Measurements from ENCODE around the gene STAMBPL1.
A peak's percentile ranks its signal among the peaks of the same experiment; 100 is the strongest.

STAMBPL1 gene

GRCh38 chr10:88899886-88900285 lies 19.8 kb downstream of the STAMBPL1 start:
- TF ChIP-seq POLR2AphosphoS5 (IDR thresholded peaks at IDR 0.05; ENCODE audit: low read depth, low read length): no peak
- no peak for TF ChIP-seq POLR2A (IDR thresholded peaks at IDR 0.05; ENCODE audit: low read depth, low read length)
- no peak for TF ChIP-seq SPI1 (IDR thresholded peaks at IDR 0.05; ENCODE audit: low read depth, low read length)
- no peak for DNase-seq (ENCODE audit: insufficient read length, low spot score)
- peak; percentile 51 for FAIRE-seq

- DNase-seq (ENCODE audit: insufficient read length, low spot score) (no peak), FAIRE-seq (no peak)
- no peak for TF ChIP-seq TAF1 (IDR thresholded peaks at IDR 0.05; ENCODE audit: low read depth, low read length)
- TF ChIP-seq POU2F2 (IDR thresholded peaks at IDR 0.05; ENCODE audit: low read depth, low read length): no peak
- no peak for TF ChIP-seq PAX5 (IDR thresholded peaks at IDR 0.05; ENCODE audit: insufficient read depth, low read length, severe bottlenecking)
- TF ChIP-seq POLR2AphosphoS5 (IDR thresholded peaks at IDR 0.05; ENCODE audit: low read depth, low read length): no peak
- TF ChIP-seq SPI1 (IDR thresholded peaks at IDR 0.05; ENCODE audit: low read depth, low read length): peak; percentile 97
Measured at GRCh38 chr10:88901206-88901983, 21.4 kb downstream of the STAMBPL1 start.

- no peak for TF ChIP-seq POLR2A (IDR thresholded peaks at IDR 0.05; ENCODE audit: low read depth, low read length)
- no peak for TF ChIP-seq TAF1 (IDR thresholded peaks at IDR 0.05; ENCODE audit: low read depth, low read length)
- TF ChIP-seq PAX5 (IDR thresholded peaks at IDR 0.05; ENCODE audit: insufficient read depth, low read length, severe bottlenecking): no peak
- TF ChIP-seq POU2F2 (IDR thresholded peaks at IDR 0.05; ENCODE audit: low read depth, low read length): no peak
- TF ChIP-seq SPI1 (IDR thresholded peaks at IDR 0.05; ENCODE audit: low read depth, low read length): no peak
- TF ChIP-seq POLR2AphosphoS5 (IDR thresholded peaks at IDR 0.05; ENCODE audit: low read depth, low read length): no peak
- DNase-seq (ENCODE audit: insufficient read length, low spot score): no peak
- FAIRE-seq: peak; percentile 92
Measured at GRCh38 chr10:88901984-88902789, 22.1 kb downstream of the STAMBPL1 start.

- DNase-seq (ENCODE audit: insufficient read length, low spot score) (no peak), FAIRE-seq (peak; percentile 13)
- TF ChIP-seq POLR2AphosphoS5 (IDR thresholded peaks at IDR 0.05; ENCODE audit: low read depth, low read length) (no peak), TAF1 (IDR thresholded peaks at IDR 0.05; ENCODE audit: low read depth, low read length) (no peak), SPI1 (IDR thresholded peaks at IDR 0.05; ENCODE audit: low read depth, low read length) (no peak), POU2F2 (IDR thresholded peaks at IDR 0.05; ENCODE audit: low read depth, low read length) (no peak), POLR2A (IDR thresholded peaks at IDR 0.05; ENCODE audit: low read depth, low read length) (no peak), PAX5 (IDR thresholded peaks at IDR 0.05; ENCODE audit: insufficient read depth, low read length, severe bottlenecking) (no peak)
Measured at GRCh38 chr10:88903715-88904114, 23.7 kb downstream of the STAMBPL1 start.

GRCh38 chr10:88906921-88907320 lies 26.9 kb downstream of the STAMBPL1 start:
- no peak for TF ChIP-seq POLR2AphosphoS5 (IDR thresholded peaks at IDR 0.05; ENCODE audit: low read depth, low read length)
- TF ChIP-seq PAX5 (IDR thresholded peaks at IDR 0.05; ENCODE audit: insufficient read depth, low read length, severe bottlenecking): no peak
- TF ChIP-seq SPI1 (IDR thresholded peaks at IDR 0.05; ENCODE audit: low read depth, low read length): no peak
- no peak for TF ChIP-seq TAF1 (IDR thresholded peaks at IDR 0.05; ENCODE audit: low read depth, low read length)
- TF ChIP-seq POLR2A (IDR thresholded peaks at IDR 0.05; ENCODE audit: low read depth, low read length): no peak
- TF ChIP-seq POU2F2 (IDR thresholded peaks at IDR 0.05; ENCODE audit: low read depth, low read length): no peak
- no peak for DNase-seq (ENCODE audit: insufficient read length, low spot score)

GRCh38 chr10:88908194-88908593 lies 28.1 kb downstream of the STAMBPL1 start:
- FAIRE-seq: no peak
- no peak for DNase-seq (ENCODE audit: insufficient read length, low spot score)
- TF ChIP-seq POLR2A (IDR thresholded peaks at IDR 0.05; ENCODE audit: low read depth, low read length): no peak
- no peak for TF ChIP-seq POU2F2 (IDR thresholded peaks at IDR 0.05; ENCODE audit: low read depth, low read length)
- no peak for TF ChIP-seq PAX5 (IDR thresholded peaks at IDR 0.05; ENCODE audit: insufficient read depth, low read length, severe bottlenecking)
- no peak for TF ChIP-seq POLR2AphosphoS5 (IDR thresholded peaks at IDR 0.05; ENCODE audit: low read depth, low read length)
- no peak for TF ChIP-seq SPI1 (IDR thresholded peaks at IDR 0.05; ENCODE audit: low read depth, low read length)
- no peak for TF ChIP-seq TAF1 (IDR thresholded peaks at IDR 0.05; ENCODE audit: low read depth, low read length)

More at GRCh38 chr10:88906921-88907320, 26.9 kb downstream of the STAMBPL1 start:
- FAIRE-seq: no peak

- no peak for DNase-seq (ENCODE audit: insufficient read length, low spot score)
- FAIRE-seq: peak; percentile 68
- TF ChIP-seq POU2F2 (IDR thresholded peaks at IDR 0.05; ENCODE audit: low read depth, low read length) (no peak), PAX5 (IDR thresholded peaks at IDR 0.05; ENCODE audit: insufficient read depth, low read length, severe bottlenecking) (no peak), POLR2AphosphoS5 (IDR thresholded peaks at IDR 0.05; ENCODE audit: low read depth, low read length) (no peak), SPI1 (IDR thresholded peaks at IDR 0.05; ENCODE audit: low read depth, low read length) (no peak), TAF1 (IDR thresholded peaks at IDR 0.05; ENCODE audit: low read depth, low read length) (no peak), POLR2A (IDR thresholded peaks at IDR 0.05; ENCODE audit: low read depth, low read length) (no peak)
Measured at GRCh38 chr10:88911116-88911515, 31.1 kb downstream of the STAMBPL1 start.

GRCh38 chr10:88911851-88912250 lies 31.8 kb downstream of the STAMBPL1 start:
- FAIRE-seq: no peak
- no peak for TF ChIP-seq PAX5 (IDR thresholded peaks at IDR 0.05; ENCODE audit: insufficient read depth, low read length, severe bottlenecking)
- no peak for TF ChIP-seq POLR2A (IDR thresholded peaks at IDR 0.05; ENCODE audit: low read depth, low read length)
- no peak for TF ChIP-seq SPI1 (IDR thresholded peaks at IDR 0.05; ENCODE audit: low read depth, low read length)
- no peak for TF ChIP-seq TAF1 (IDR thresholded peaks at IDR 0.05; ENCODE audit: low read depth, low read length)
- TF ChIP-seq POU2F2 (IDR thresholded peaks at IDR 0.05; ENCODE audit: low read depth, low read length): no peak
- TF ChIP-seq POLR2AphosphoS5 (IDR thresholded peaks at IDR 0.05; ENCODE audit: low read depth, low read length): no peak
- DNase-seq (ENCODE audit: insufficient read length, low spot score): no peak

- FAIRE-seq: peak; percentile 20
- DNase-seq (ENCODE audit: insufficient read length, low spot score): no peak
- TF ChIP-seq POU2F2 (IDR thresholded peaks at IDR 0.05; ENCODE audit: low read depth, low read length) (no peak), POLR2A (IDR thresholded peaks at IDR 0.05; ENCODE audit: low read depth, low read length) (no peak), SPI1 (IDR thresholded peaks at IDR 0.05; ENCODE audit: low read depth, low read length) (no peak), TAF1 (IDR thresholded peaks at IDR 0.05; ENCODE audit: low read depth, low read length) (no peak), PAX5 (IDR thresholded peaks at IDR 0.05; ENCODE audit: insufficient read depth, low read length, severe bottlenecking) (no peak), POLR2AphosphoS5 (IDR thresholded peaks at IDR 0.05; ENCODE audit: low read depth, low read length) (no peak)
Measured at GRCh38 chr10:88913127-88913526, 33.1 kb downstream of the STAMBPL1 start.

Measured in GM12891 (cell line).